DMS53 treated with DMSO at 0.1 percent for 48 hours (cell line): Measurements from ENCODE around the gene DAGLB.

ENCODE experiments used
- DNase-seq: peaks from one replicate; lab custom pipeline; 2025; ENCODE audit not compliant: unreplicated experiment; lab: John Stamatoyannopoulos, UW

The DAGLB gene

GRCh38 chr7:6432781-6433180 lies 15.0 kb downstream of the DAGLB start:
- no peak for DNase-seq

- no peak for DNase-seq
Observed at GRCh38 chr7:6430974-6431373, 16.8 kb downstream of the DAGLB start.

GRCh38 chr7:6430271-6430940 lies 17.3 kb downstream of the DAGLB start:
- DNase-seq: no peak

GRCh38 chr7:6425948-6426347 lies 21.8 kb downstream of the DAGLB start:
- no peak for DNase-seq

- no peak for DNase-seq
Observed at GRCh38 chr7:6423942-6424701, 23.6 kb downstream of the DAGLB start.

GRCh38 chr7:6422926-6423632 lies 24.7 kb downstream of the DAGLB start:
- no peak for DNase-seq

GRCh38 chr7:6422095-6422494 lies 25.7 kb downstream of the DAGLB start:
- DNase-seq: no peak

GRCh38 chr7:6420680-6421079 lies 27.1 kb downstream of the DAGLB start:
- no peak for DNase-seq

- DNase-seq: no peak
Observed at GRCh38 chr7:6419310-6419773, 28.4 kb downstream of the DAGLB start.

- no peak for DNase-seq
Observed at GRCh38 chr7:6417408-6417807, 30.3 kb downstream of the DAGLB start.

- no peak for DNase-seq
Observed at GRCh38 chr7:6416516-6417145, 31.1 kb downstream of the DAGLB start.

GRCh38 chr7:6413637-6414036 lies 34.1 kb downstream of the DAGLB start:
- no peak for DNase-seq

GRCh38 chr7:6409944-6410693 lies 37.6 kb downstream of the DAGLB start:
- DNase-seq: no peak

GRCh38 chr7:6409091-6409490 lies 38.7 kb downstream of the DAGLB start:
- no peak for DNase-seq

GRCh38 chr7:6407434-6407833 lies 40.3 kb downstream of the DAGLB start:
- DNase-seq: no peak

GRCh38 chr7:6406121-6406520 lies 41.6 kb downstream of the DAGLB start:
- DNase-seq: no peak

- DNase-seq: no peak
Observed at GRCh38 chr7:6403907-6404306, 43.8 kb downstream of the DAGLB start.

- DNase-seq: no peak
Observed at GRCh38 chr7:6402741-6403140, 45.0 kb downstream of the DAGLB start.

- no peak for DNase-seq
Observed at GRCh38 chr7:6402041-6402440, 45.7 kb downstream of the DAGLB start.

GRCh38 chr7:6401536-6401935 lies 46.2 kb downstream of the DAGLB start:
- no peak for DNase-seq
